ENCODE measurements around the gene ZBTB17. TPM values are rescaled to one million over a fixed set of nuclear protein-coding genes. Genes with fewer than 3 reads are reported as not detected.

Gene ZBTB17
- total and polyA plus RNA-seq, 5 donors, result 22.1 to 27.0 (median 23.5) TPM

- intact Hi-C loops (cut with DNase I), result loop anchor here in 1 of 4 donors (10.0 kb wide), 1 partner anchor 182 kb away; no protein-coding TSS in a partner anchor
- Histone ChIP-seq H3K4me1 (ENCODE audit: control insufficient read depth, insufficient read depth, low read length) (no peaks in the 10 kb centered on the region), H3K27ac (ENCODE audit: low read length) (no peak overlapping the region), H3K9me3 (ENCODE audit: control insufficient read depth, low read length) (no peaks in the 10 kb centered on the region), H3K4me3 (ENCODE audit: low read length) (no peak overlapping the region), H3K27me3 (ENCODE audit: control insufficient read depth, insufficient read depth) (no peaks in the 10 kb centered on the region)
- WGBS, result 81% methylated on average over 9 of the region's 9 CpGs
- no peak for ATAC-seq
- no peak for DNase-seq
Observed at GRCh38 chr1:15997076-15997585, 21.2 kb upstream of the ZBTB17 start.

- DNase-seq, result peak; percentile 78 to 87 (median 83)
- 61% methylated on average over 11 of the region's 11 CpGs for WGBS
- intact Hi-C loops (cut with DNase I), result loop anchor here (5.0 to 10.0 kb wide), 3 partner anchors 180 to 202 kb away; no protein-coding TSS in a partner anchor
- peak; percentile 84 to 85 for ATAC-seq
- Histone ChIP-seq H3K27me3 (ENCODE audit: control insufficient read depth, insufficient read depth) (no peaks in the 10 kb centered on the region), H3K4me3 (ENCODE audit: low read length) (no peak overlapping the region), H3K4me1 (ENCODE audit: control insufficient read depth, insufficient read depth, low read length) (no peaks in the 10 kb centered on the region), H3K27ac (ENCODE audit: low read length) (no peak overlapping the region), H3K9me3 (ENCODE audit: control insufficient read depth, low read length) (no peaks in the 10 kb centered on the region)
Observed at GRCh38 chr1:15994590-15995351, 18.9 kb upstream of the ZBTB17 start.

- Histone ChIP-seq H3K27ac (ENCODE audit: low read length) (no peak overlapping the region), H3K4me1 (ENCODE audit: control insufficient read depth, insufficient read depth, low read length) (no peaks in the 10 kb centered on the region), H3K9me3 (ENCODE audit: control insufficient read depth, low read length) (no peaks in the 10 kb centered on the region), H3K4me3 (ENCODE audit: low read length) (no peak overlapping the region), H3K27me3 (ENCODE audit: control insufficient read depth, insufficient read depth) (no peaks in the 10 kb centered on the region)
- 91% methylated on average over 10 of the region's 10 CpGs for WGBS
- ATAC-seq (no peak), DNase-seq (no peak)
- intact Hi-C loops (cut with DNase I), result loop anchor here (5.0 to 10.0 kb wide), 3 partner anchors 179 to 202 kb away; no protein-coding TSS in a partner anchor
Observed at GRCh38 chr1:15994081-15994480, 18.2 kb upstream of the ZBTB17 start.

- Histone ChIP-seq H3K4me3 (ENCODE audit: low read length) (no peak overlapping the region), H3K27me3 (ENCODE audit: control insufficient read depth, insufficient read depth) (no peaks in the 10 kb centered on the region), H3K4me1 (ENCODE audit: control insufficient read depth, insufficient read depth, low read length) (no peaks in the 10 kb centered on the region), H3K27ac (ENCODE audit: low read length) (no peak overlapping the region), H3K9me3 (ENCODE audit: control insufficient read depth, low read length) (no peaks in the 10 kb centered on the region)
- 90% methylated on average over 15 of the region's 15 CpGs for WGBS
- ATAC-seq (no peak), DNase-seq (no peak)
- intact Hi-C loops (cut with DNase I), result loop anchor here (5.0 to 10.0 kb wide), 3 partner anchors 179 to 201 kb away; no protein-coding TSS in a partner anchor
Observed at GRCh38 chr1:15993666-15994065, 17.8 kb upstream of the ZBTB17 start.

GRCh38 chr1:15992582-15993500, 16.9 kb upstream of the ZBTB17 start:
- 81% methylated on average over 17 of the region's 17 CpGs for WGBS
- ATAC-seq (no peak), DNase-seq (no peak)
- no peaks in the 10 kb centered on the region for H3K9me3 ChIP-seq (ENCODE audit: control insufficient read depth, low read length)
- no peaks in the 10 kb centered on the region for H3K27me3 ChIP-seq (ENCODE audit: control insufficient read depth, insufficient read depth)
- H3K4me3 ChIP-seq (ENCODE audit: low read length), result no peak overlapping the region
- no peak overlapping the region for H3K27ac ChIP-seq (ENCODE audit: low read length)
- no peaks in the 10 kb centered on the region for H3K4me1 ChIP-seq (ENCODE audit: control insufficient read depth, insufficient read depth, low read length)
- intact Hi-C loops (cut with DNase I), result loop anchor here (5.0 to 10.0 kb wide), 3 partner anchors 178 to 201 kb away; no protein-coding TSS in a partner anchor

- ATAC-seq (no peak), DNase-seq (no peak)
- WGBS, result 88% methylated on average over 7 of the region's 7 CpGs
- Histone ChIP-seq H3K9me3 (ENCODE audit: control insufficient read depth, low read length) (no peaks in the 10 kb centered on the region), H3K27ac (ENCODE audit: low read length) (no peak overlapping the region), H3K4me3 (ENCODE audit: low read length) (no peak overlapping the region), H3K27me3 (ENCODE audit: control insufficient read depth, insufficient read depth) (no peaks in the 10 kb centered on the region), H3K4me1 (ENCODE audit: control insufficient read depth, insufficient read depth, low read length) (no peaks in the 10 kb centered on the region)
- intact Hi-C loops (cut with DNase I), result loop anchor here (5.0 to 10.0 kb wide), 3 partner anchors 177 to 200 kb away; no protein-coding TSS in a partner anchor
Observed at GRCh38 chr1:15992187-15992553, 16.3 kb upstream of the ZBTB17 start.

- no peak for ATAC-seq
- 92% methylated on average over 11 of the region's 11 CpGs for WGBS
Observed at GRCh38 chr1:15991427-15992186, 15.7 kb upstream of the ZBTB17 start.

GRCh38 chr1:15989776-15990175, 13.9 kb upstream of the ZBTB17 start:
- no peaks in the 10 kb centered on the region for H3K4me1 ChIP-seq (ENCODE audit: control insufficient read depth, insufficient read depth, low read length)
- WGBS, result 53% methylated on average over 9 of the region's 9 CpGs
- ATAC-seq (no peak), DNase-seq (peak in 1 of 3 donors; percentile 61)
- no peaks in the 10 kb centered on the region for H3K9me3 ChIP-seq (ENCODE audit: control insufficient read depth, low read length)
- intact Hi-C loops (cut with DNase I), result loop anchor here (5.0 to 10.0 kb wide), 3 partner anchors 175 to 197 kb away; no protein-coding TSS in a partner anchor
- H3K27ac ChIP-seq (ENCODE audit: low read length), result no peak overlapping the region
- no peaks in the 10 kb centered on the region for H3K27me3 ChIP-seq (ENCODE audit: control insufficient read depth, insufficient read depth)
- no peak overlapping the region for H3K4me3 ChIP-seq (ENCODE audit: low read length)

More at GRCh38 chr1:15991427-15992186, 15.7 kb upstream of the ZBTB17 start:
- H3K4me3 ChIP-seq (ENCODE audit: low read length), result no peak overlapping the region
- no peaks in the 10 kb centered on the region for H3K9me3 ChIP-seq (ENCODE audit: control insufficient read depth, low read length)
- H3K27me3 ChIP-seq (ENCODE audit: control insufficient read depth, insufficient read depth), result no peaks in the 10 kb centered on the region
- no peak overlapping the region for H3K27ac ChIP-seq (ENCODE audit: low read length)
- DNase-seq, result no peak
- intact Hi-C loops (cut with DNase I), result loop anchor here (5.0 to 10.0 kb wide), 3 partner anchors 177 to 199 kb away; no protein-coding TSS in a partner anchor
- H3K4me1 ChIP-seq (ENCODE audit: control insufficient read depth, insufficient read depth, low read length), result no peaks in the 10 kb centered on the region

- Histone ChIP-seq H3K27ac (ENCODE audit: low read length) (no peak overlapping the region), H3K9me3 (ENCODE audit: control insufficient read depth, low read length) (no peaks in the 10 kb centered on the region), H3K4me3 (ENCODE audit: low read length) (no peak overlapping the region), H3K27me3 (ENCODE audit: control insufficient read depth, insufficient read depth) (no peaks in the 10 kb centered on the region), H3K4me1 (ENCODE audit: control insufficient read depth, insufficient read depth, low read length) (no peaks in the 10 kb centered on the region)
- intact Hi-C loops (cut with DNase I), result no loop called here
- no peak for DNase-seq
- ATAC-seq, result no peak
- WGBS, result 87% methylated on average over 13 of the region's 13 CpGs
Observed at GRCh38 chr1:15988856-15989736, 13.2 kb upstream of the ZBTB17 start.
